HG03175 (cell line): ENCODE measurements around the gene GPR32.
"Not testable (repeated sequence)": the region's sequence is repeated elsewhere in the genome, so short reads cannot be mapped to it uniquely, and the experiment has no call there.

Source experiments
- ATAC-seq: cut with Tn5 transposase; IDR thresholded peaks from one replicate; pipeline ENCODE4 v1.9.1; 2021; ENCODE audit warnings: mild to moderate bottlenecking, moderate library complexity; ENCODE audit not compliant: unreplicated experiment

Gene GPR32, protein sequence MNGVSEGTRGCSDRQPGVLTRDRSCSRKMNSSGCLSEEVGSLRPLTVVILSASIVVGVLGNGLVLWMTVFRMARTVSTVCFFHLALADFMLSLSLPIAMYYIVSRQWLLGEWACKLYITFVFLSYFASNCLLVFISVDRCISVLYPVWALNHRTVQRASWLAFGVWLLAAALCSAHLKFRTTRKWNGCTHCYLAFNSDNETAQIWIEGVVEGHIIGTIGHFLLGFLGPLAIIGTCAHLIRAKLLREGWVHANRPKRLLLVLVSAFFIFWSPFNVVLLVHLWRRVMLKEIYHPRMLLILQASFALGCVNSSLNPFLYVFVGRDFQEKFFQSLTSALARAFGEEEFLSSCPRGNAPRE

DNA sequence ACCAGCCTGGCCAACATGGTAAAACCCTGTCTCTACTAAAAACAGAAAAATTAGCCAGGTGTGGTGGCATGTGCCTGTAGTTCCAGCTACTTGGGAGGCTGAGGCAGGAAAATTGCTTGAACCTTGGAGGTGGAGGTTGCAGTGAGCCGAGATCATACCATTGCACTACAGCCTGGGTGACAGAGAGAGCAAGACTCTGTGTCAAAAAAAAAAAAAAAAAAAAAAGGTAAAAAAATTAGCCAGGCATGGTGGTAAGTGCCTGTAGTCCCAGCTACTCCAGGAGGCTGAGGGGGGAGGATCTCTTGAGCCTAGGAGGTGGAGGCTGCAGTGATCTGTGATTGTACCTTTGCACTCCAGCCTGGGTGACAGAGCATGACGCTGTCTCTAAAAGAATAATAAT lies at the start of gene GPR32:
GPR32 (plus strand) TSS at position 301 of the 400 bp plus-strand sequence. CDS start 137 bp downstream, outside the sequence.
- not testable (repeated sequence) for ATAC-seq

DNA sequence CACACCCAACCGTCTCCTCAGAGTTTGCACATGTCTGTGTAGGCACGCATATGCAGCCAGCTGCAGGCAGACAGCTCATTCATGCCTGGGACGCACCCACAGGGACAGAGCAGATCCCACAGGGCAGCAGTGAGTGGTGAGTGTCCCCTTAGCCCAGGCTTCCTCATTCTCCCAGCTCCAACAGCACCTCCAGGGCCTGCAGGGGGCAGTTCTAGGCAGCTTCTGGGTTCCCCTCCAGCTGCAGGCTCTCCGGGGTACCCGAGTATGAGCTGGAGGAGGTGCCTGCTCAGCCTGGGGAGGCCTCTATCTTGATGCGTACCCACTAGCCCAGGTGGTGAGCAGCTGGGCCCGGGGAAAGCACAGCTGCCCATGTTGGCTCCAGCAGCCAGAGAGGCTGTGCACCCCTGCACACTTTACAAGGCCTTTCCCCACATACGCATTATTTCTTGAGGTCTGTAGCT lies 49.3 kb upstream of the GPR32 start:
- ATAC-seq = no peak

DNA sequence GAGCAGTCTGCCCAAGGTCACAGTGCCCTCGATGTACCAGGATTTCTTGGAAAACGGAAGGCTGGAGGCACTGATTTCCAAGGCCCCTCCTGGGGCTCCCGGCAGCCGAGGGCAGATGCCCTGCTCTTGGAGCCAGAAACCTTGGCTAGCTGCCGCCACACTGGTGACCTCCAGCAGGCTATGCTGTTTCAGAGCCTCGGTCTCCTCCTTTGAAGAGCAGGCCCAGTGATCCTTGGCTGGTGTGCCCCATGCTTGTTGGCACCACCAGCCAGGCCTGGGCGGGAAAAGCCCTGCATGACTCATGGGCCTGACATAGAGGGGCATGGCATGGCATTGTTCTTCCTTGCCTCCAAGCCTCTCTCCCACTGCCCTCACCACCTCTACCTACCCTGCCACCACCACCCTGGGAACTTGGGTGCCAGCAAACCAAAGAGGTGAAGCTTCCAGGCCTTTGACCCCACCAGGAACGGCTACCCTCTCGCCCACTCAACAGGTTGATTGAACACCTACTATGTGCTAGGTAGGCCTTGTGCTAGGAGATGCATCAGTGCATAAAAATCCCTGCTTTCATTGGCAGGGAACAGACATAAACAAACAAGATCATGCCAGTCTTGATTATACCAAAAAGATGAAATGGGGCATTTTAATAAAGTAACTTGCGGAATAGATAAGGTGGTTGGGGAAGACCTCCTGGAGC lies 48.7 kb upstream of the GPR32 start:
- no peak for ATAC-seq

DNA sequence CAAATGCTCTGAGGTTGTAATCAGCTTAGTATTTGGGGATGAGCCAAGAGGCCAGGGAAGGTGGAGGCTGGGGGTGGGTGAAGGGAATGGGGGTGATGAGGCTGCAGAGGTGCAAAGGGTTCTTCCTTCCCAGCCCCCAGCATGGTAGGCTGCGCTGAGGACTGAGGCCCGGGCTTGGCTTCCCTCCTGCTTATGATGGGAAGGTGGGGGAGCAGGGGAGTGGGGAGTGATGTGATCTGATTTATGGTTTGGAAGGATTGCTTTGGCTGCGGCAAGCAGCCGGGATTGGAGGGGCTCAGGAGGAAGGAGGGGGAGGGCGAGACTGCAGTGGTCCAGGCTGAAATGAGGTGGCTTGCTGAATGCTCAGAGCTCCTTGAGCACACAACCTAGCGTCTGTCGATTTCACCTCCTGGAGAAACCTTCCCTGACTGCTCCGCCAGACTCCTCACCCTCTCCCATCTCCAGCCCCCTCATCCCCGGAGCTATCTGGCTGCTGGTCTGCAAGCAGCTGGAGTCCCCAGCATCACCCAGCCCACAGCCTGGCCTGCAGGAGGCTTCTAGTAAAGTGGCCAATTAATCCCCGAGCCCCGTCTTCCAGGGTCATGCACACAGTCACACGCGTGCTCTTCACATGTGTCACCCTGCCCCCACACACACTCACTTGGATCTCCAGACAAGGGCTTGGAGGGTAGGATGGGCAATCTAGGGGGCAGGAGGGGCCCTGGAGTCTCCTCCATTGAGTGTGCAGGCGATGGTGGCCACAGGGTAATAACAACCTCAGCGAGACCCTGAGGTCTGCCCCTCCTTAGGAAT lies 47.9 kb upstream of the GPR32 start:
- no peak for ATAC-seq

DNA sequence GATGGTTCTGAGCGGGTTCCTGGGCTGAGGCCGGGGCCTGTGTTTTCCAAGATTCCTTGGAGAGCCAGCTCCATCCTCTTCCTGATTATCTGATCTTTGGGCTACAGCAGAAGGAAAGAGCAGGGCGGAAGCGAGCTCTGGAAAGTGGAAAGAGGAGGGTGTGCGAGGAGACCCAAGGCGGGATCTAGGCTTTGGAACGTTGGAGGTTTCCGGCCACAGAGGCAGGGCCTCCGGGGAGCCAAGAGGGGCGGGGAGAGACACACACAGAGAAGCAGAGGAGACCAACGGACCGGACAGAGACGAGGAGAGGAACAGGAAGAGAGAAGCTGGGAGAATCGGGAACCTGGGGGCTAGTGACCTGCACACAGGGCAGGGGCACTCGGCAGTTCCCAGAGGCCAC lies 47.2 kb upstream of the GPR32 start, which contains the start of gene CLEC11A:
CLEC11A (plus strand) TSS at position 296 of the 400 bp plus-strand sequence. CDS start 162 bp downstream, outside the sequence.
- ATAC-seq = no peak

DNA sequence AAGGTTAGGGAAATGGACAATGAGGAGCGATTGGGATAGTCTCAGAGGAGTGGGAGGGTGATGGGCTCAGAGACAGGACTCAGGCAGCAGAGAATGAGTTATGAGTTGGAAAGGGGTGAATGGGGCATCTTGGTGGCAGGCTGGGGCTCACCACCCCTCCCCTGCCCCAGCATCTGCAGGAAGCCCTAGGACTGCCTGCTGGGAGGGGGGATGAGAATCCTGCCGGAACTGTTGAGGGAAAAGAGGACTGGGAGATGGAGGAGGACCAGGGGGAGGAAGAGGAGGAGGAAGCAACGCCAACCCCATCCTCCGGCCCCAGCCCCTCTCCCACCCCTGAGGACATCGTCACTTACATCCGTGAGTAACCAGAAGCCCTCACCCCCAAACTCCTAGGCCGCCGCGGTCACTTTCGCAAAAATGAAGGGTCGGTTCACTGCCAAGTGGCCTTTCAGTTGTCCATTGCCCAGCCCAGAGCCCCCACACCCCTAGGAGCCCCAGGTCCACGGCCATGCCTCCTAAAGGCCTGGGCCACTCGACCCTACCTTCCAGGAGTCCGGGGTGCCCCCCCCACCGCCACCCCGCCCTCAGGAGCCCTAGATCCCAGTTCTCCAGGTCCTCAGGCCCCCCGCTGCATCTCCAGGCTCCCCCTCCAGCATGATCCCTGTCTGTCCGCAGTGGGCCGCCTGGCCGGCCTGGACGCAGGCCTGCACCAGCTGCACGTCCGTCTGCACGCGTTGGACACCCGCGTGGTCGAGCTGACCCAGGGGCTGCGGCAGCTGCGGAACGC lies 46.3 kb upstream of the GPR32 start:
- ATAC-seq = no peak

DNA sequence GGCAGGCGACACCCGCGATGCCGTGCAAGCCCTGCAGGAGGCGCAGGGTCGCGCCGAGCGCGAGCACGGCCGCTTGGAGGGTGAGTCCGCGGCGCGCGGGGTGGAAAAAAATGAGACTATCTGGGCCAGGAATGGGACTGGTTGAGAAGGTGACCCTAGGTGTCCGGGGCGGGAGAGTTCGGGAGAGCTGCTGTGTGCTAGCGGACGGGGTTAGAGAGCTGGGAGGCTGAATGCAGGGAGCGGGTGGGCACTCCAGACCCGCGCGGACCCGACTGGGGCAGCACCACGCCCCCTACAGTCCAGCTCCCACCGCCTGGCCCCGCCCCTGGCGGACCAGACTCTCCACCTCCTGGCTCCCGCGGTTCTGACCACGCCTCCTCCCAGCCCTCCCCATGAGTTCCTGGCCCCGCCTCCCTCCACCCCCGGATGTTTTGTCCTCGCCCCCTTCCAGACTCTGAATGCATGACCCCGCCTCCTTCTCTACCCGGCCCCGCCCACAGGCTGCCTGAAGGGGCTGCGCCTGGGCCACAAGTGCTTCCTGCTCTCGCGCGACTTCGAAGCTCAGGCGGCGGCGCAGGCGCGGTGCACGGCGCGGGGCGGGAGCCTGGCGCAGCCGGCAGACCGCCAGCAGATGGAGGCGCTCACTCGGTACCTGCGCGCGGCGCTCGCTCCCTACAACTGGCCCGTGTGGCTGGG lies 45.6 kb upstream of the GPR32 start:
- peak; percentile 77 for ATAC-seq

DNA sequence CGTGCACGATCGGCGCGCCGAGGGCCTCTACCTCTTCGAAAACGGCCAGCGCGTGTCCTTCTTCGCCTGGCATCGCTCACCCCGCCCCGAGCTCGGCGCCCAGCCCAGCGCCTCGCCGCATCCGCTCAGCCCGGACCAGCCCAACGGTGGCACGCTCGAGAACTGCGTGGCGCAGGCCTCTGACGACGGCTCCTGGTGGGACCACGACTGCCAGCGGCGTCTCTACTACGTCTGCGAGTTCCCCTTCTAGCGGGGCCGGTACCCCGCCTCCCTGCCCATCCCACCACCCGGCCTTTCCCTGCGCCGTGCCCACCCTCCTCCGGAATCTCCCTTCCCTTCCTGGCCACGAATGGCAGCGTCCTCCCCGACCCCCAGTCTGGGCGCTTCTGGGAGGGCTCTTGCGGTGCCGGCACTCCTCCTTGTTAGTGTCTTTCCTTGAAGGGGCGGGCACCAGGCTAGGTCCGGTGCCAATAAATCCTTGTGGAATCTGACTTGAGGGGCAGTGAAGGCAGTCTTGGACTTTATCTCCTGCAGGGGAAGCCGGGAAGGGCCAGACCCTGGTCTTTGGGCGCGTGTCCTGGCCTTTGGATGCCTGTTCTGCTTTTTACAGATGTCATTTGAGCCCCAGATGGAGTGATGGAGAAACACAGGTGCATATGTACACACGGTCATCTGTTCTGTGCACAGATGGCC lies 44.9 kb upstream of the GPR32 start:
- ATAC-seq = peak; percentile 28

DNA sequence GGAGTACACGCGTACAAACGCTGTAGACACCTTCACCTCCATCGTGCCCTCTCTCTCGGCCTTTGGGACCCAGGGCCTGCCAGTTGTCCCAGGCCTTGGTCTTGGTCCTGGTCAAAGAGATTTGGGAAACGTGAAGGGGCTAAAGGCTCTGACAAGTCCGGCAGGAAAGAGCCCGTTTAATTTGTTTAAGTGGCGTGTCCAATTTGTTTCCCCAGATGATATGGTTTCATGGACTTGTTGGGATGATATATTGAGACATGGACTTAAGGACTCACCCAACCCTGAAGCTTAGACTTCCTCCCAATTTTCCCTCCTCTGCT lies 44.4 kb upstream of the GPR32 start:
- no peak for ATAC-seq

DNA sequence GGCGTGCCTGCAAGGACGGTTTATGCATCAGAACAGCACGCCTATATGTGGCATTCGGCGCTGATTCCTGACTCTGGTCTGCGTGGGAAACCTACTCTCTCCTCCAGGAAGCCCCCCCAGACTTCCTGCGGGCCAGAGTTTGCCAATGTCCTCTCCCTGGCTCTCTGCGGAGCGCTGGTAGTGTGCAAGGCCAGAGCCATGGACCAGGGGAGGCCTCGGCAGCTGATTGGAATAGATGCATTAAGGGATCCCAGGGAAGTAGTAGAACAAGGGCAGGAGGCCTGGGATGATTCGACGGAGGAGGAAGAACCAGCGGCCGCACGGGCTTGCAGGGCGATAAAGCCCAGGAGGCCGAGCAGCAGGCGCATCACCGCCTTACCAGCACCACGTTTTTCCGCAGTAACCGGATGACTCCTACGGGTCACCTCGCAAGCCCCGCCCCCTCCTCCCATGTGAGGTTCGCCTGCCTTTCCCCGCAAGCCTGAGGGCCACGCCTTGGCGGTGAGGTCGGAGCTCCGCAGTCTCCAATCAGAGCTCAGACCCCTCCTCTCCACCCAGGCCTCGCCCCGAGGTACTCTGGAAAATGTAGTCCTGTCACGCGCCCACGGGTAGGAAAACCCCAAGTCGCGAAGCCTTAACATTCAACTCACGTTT lies 42.1 kb upstream of the GPR32 start:
- no peak for ATAC-seq

DNA sequence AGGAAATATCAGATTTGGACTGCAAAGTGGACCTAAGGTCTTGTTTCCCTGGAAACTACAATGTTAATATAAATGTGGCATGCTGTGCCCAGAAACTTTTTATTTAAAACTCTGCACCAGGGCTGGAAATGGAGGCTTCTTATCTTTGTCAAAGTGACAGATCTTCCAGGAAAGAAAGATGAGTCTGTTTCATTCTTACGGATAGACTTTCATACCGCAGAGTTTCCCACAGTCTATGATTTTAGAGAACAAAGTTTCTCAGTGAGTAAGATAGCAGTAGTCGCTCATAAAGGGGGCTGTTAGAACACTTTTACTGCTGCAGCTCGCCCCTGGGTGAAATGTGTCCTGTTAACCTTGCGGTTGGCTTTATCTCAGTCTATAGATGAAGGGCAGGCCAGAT lies 40.4 kb upstream of the GPR32 start:
- ATAC-seq = no peak

DNA sequence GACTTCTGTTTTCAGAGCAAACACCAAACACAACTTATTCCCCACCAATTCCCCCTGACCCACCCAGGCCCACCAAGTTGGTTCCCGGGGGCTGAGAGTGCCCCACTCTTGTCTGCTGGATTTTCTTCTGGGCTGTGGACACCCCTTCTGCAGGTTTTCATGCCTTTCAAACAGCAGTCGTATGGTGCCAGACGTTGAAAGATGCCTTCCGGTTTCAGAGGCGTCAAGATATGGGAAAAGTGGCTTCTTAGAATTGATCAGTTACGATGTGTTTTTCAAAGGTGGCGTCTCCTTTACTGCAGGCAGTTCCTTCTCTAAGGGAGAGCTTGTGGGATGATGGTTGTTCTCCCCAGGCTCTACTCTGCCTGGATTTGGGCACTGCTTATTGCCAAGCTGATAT lies 34.4 kb upstream of the GPR32 start:
- ATAC-seq = no peak

DNA sequence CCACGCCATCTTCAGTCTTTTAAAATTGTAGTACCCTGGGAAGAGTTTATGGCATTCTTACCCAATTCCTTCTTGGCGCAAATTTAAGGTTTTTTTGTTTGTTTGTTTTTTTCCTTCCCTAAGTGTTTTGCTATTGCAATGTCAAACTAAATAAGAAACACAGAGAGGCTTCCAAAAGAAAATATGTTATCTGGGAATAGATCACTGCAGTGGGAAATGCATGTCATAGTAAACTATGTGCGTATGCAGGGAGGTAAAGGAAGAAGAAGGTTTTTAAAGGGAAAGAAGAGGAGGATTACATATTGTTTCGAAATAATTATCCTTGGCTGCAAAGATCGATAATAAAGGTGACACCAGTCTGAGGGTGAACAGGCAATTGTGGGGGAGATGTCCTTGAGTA lies 33.9 kb upstream of the GPR32 start:
- no peak for ATAC-seq

DNA sequence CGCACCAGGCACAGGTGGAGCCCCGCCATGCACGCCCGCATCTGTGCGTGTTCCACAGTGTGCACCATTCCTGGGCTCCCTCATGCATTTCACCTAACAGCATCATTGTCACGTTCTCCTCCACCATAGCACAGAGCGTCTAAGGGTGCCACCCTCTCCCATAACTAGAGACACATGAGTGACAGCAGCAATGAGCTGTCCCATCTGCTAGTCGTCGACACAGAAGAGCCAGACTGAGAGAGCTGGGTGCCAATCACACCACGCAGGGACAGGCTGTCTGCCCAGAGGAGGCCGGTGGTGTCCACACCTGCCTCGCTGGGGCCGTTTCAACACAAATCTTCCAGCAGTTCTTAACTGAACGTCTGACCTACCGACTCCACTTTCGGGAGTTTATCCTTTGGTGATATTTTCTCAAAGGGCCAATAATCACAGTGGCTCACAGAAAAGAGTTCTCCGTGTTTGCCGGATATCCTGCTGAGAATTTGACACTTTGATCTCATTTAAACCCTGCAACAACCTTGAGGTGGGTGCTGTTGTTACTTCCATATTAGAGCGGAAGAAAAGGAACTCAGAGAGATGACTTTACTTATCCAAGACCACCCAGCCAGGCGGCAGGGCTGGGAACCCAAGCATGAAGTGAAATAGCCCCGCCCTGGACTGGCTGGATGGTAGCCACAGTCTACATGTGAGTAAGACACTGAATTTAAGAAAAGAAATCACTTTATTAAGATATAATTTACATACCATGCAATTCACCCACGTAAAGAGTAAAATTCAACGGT lies 30.9 kb upstream of the GPR32 start:
- ATAC-seq = no peak

DNA sequence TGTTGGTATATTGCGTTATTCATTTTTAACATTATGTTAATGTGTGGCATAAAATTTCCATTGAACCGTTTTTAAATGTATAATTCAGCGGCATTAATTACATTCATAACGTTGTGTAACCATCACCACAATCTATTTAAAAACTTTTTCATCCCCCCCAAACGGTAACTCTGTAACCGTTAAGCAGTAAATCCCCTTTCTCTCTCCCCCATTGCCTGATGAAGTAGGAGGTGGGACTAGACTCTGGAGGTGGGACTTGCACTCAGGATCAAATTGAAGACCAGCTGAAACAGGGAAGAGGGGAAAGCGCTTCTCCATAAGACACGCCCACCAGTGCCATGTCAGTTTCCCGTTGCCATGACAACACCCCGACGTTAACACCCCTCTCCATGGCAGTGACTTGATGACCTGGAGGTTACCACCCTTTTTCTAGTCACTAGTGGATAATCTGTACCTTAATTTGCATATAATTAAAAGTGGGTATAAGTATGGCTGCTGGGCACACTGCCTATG lies 30.3 kb upstream of the GPR32 start:
- no peak for ATAC-seq

DNA sequence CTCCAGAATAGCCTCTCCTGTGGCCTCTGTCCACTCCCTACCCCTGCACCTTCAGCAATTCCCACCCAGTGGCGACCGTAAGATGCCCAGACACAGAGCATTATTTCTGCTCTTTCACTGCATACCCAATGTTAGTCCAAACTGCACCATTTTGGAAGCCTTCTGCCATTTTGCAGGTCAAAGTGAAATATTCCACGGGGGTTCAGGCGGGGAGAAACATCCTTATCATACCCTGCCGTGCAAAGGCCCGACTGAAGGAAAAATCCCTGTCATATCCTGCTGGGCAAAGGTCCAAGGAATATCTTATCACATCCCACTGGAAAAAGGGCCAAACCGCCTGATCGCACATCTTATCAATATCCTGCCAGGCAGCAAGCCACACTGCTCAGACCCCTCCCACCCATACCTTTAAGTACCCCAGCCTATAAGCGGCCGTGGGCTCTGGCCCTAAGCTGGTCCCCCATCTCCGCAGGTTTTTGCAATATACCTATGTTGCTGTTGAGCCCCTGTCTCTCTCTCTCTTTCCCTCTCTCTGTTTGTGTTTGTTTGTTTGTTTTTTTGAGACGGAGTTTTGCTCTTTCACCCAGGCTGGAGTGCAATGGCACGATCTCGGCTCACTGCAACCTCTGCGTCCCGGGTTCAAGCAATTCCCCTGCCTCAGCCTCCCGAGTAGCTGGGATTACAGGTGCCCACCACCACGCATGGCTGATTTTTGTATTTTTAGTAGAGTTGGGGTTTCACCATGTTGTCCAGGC lies 28.9 kb upstream of the GPR32 start:
- ATAC-seq = no peak

DNA sequence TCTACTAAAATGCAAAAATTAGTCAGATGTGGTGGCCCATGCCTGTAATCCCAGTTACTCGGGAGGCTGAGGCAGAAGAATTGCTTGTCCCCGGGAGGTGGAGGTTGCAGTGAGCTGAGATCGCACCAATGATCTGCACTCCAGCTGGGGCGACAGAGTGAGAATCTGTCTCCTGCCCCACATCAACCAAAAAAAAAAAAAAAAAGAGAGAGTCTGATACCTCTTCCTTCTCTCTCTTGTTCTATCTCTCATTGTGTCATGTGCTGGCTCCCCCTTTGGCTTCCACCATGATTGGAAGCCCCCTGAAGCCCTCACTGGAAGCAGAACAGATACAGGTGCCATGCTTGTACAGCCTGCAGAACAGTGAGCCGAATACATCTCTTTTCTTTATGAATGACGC lies 26.7 kb upstream of the GPR32 start:
- ATAC-seq = no peak
